Skeletal muscle cell (primary cell): ENCODE results near the gene GPR137.

Experiments
- DNase-seq: peaks from one replicate; pipeline ENCODE4 v3.0.0-alpha.2; 2010; ENCODE audit warnings: low read depth
- H3K4me3 ChIP-seq: 2 replicates; pipeline ENCODE4 v1.5.1; 2011; ENCODE audit warnings: low read depth, mild to moderate bottlenecking, control low read depth, low read length, moderate library complexity

GPR137 gene

DNA sequence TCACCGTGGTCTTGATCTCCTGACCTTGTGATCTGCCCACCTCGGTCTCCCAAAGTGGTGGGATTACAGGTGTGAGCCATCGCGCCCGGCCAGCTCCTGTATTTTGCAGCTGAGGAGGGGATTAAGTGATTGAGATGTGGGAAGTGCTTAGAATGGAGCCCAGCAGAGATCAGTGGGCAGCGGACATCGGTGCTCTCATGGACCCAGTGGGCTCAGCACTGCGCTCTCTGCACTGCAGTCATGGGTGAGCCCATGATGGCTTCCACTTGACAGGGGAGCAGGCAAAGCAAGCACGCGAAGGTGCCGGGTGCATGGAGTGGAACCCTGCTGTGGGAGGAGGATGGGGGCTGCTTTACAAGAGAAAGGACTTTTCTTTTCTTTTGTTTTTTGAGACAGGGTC lies 45.2 kb downstream of the GPR137 start:
- DNase-seq = no peak
- no peak overlapping the region for H3K4me3 ChIP-seq

DNA sequence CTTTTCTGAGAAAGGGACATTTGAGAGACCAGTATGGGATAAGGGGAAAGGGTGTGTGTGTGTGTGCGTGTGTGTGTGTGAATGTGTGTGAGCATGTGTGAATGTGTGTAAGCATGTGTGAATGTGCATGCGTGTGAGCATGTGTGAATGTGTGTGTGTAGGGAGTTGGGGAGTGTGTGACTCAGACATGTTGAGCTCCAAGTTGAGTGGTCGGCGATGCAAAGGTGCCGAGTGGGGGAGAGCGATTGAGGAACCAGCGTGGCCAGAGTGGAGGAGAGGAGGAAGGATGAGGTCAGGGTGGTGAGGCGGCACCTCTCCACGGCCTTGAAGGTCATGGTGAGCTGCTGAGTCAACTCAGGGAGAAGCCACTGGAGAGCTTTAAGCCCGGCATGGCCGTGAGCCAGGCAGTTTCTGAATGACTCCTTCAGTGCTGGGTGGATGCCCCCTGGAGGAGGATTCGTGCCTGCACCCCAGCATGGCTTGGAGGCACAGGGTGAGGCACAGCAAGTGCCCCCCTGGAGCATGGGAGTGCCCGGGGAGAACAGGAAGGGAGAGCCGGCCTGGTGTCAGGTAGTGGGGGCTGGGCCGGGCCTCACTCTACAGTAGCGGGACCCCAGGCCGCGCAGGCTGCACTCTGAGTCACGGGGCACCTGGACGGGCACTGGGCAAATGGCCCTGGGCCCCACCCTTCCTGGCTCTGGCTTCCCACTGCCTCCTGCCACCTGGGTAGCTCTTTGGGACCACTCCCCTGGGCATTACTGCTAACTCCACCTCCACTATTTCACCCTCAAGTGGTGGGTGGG lies 46.1 kb downstream of the GPR137 start:
- no peak overlapping the region for H3K4me3 ChIP-seq
- no peak for DNase-seq

DNA sequence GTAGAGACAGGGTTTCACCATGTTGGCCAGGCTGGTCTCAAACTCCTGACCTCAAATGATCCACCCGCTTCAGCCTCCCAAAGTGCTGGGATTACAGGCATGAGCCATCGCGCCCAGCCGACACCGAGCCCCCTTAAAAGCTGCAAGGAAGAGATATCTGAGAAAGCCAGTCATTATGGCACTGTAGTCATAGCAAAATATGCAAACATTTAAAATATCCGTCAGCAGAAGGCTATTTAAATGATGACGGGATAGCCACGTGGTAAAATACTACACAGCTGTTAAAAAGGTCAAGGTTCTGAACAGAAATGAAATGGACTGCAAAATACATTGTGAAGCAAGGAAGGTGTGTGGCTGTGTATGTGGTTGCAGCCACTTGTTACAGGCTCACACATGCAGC lies 47.9 kb downstream of the GPR137 start:
- H3K4me3 ChIP-seq = no peak overlapping the region
- no peak for DNase-seq

DNA sequence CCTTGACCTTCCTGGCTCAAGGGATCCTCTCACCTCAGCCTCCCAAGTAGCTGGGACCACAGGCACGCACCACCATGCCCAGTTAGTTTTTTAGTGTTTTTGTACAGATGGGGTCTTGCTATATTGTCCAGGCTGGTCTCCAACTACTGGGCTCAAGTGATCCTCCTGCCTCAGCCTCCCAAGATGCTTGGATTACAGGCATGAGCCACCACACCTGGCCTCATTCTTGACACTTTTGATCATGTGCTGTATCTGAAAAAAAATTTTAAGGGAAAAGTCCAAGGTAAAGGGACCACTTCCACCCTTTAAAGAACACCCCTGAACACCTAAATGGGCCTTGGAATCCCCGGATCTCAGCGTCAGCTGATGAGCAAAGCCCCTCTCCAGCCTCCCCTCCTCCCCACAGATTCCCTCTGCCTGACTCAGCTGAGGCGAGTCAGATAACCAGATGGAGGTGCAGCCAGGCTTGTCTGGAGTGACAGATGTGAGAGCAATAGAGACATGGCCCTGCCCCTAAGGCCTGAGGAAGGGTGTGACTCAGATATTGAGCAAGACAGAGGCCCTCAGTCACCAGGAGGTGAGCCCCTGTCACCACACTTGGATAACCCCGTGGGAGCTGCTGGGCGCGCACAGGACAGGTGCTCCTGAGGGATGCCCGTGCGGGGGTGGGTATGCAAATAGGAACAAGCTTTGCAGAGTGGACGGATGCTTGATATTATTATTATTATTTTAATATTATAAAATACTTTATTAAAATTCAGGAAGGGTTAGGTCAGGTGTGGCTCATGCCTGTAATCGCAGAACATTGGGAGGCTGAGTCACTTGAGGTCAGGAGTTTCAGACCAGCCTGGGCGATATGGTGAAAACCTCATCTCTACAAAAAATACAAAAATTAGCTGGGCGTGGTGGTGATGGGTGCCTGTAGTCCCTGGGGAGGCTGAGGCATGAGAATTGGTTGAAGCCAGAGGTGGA lies 49.4 kb downstream of the GPR137 start:
- peak; percentile 64 for DNase-seq
- no peak overlapping the region for H3K4me3 ChIP-seq

DNA sequence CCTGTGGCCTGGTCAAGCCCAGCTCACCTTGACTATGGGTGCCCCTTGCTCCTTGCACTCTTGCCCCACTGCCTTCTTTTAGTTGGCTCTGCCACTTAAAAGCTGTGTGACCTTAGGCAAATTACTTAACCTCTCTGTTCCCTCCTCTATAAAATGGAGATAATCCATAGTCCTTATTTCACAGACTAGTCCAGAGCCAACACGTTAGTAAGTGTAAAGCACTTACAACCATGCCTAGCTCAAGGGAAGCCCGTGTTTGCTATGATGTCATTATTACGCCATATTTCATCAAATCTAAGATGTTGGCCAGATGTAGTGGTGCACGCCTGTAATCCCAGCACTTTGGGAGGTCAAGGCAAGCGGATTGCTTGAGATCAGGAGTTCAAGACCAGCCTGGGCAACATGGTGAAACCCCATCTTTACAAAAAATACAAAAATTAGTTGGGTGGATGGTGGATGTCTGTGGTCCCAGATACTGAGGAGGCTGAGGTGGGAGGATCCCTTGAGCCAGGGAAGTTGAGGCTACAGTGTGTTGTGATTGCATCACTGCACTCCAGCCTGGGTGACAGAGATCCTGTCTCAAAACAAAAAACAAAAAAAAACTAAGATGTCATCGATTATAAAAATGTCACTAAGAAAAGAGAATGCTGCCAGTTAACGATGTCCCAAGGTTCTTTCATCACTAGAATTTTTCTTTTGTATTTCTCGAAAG lies 52.0 kb downstream of the GPR137 start:
- H3K4me3 ChIP-seq = no peak overlapping the region
- no peak for DNase-seq

DNA sequence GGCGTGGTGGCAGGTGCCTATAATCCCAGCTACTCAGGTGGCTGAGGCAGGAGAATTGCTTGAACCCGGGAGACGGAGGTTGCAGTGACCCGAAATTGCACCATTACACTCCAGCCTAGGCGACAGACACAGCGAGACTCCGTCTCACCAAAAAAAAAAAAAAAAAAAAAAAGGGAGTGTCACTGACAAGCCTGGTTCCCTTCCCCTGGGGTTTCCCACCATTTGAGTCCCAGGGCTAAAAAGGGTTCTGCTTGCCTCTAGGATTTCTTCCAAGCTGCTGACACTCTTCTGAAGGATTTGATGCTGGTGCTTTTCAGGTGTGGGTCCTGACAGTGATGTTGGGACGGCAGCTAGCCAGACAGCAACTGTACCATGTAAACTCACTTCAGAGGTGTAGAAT lies 53.1 kb downstream of the GPR137 start:
- no peak overlapping the region for H3K4me3 ChIP-seq
- no peak for DNase-seq
